ENCODE measurements around the gene CDKN2B-AS1.

CDKN2B-AS1 gene

GRCh38 chr9:22157276-22157675 lies 162.7 kb downstream of the CDKN2B-AS1 start:
- peak; percentile 59 for DNase-seq (ENCODE audit: low spot score)

GRCh38 chr9:22157828-22158227 lies 163.2 kb downstream of the CDKN2B-AS1 start:
- DNase-seq (ENCODE audit: low spot score) = peak; percentile 50

- peak; percentile 74 for DNase-seq (ENCODE audit: low spot score)
Measured at GRCh38 chr9:22158271-22158670, 163.7 kb downstream of the CDKN2B-AS1 start.

GRCh38 chr9:22158927-22159346 lies 164.3 kb downstream of the CDKN2B-AS1 start:
- DNase-seq (ENCODE audit: low spot score) = peak; percentile 60

- DNase-seq (ENCODE audit: low spot score) = no peak
Measured at GRCh38 chr9:22159586-22159985, 165.0 kb downstream of the CDKN2B-AS1 start.

GRCh38 chr9:22160221-22160620 lies 165.6 kb downstream of the CDKN2B-AS1 start:
- DNase-seq (ENCODE audit: low spot score) = no peak

GRCh38 chr9:22165144-22165543 lies 170.6 kb downstream of the CDKN2B-AS1 start:
- no peak for DNase-seq (ENCODE audit: low spot score)

- no peak for DNase-seq (ENCODE audit: low spot score)
Measured at GRCh38 chr9:22169243-22169642, 174.7 kb downstream of the CDKN2B-AS1 start.

- DNase-seq (ENCODE audit: low spot score) = no peak
Measured at GRCh38 chr9:22169727-22170503, 175.3 kb downstream of the CDKN2B-AS1 start.

All from kidney capillary endothelial cell (primary cell).